A673 (cell line): Measurements from ENCODE around the gene TAF6L. TPM values are rescaled to one million over a fixed set of nuclear protein-coding genes. Genes with fewer than 3 reads are reported as not detected.

Experiments
- BruUV-seq: library from RNA; stranded (reverse); fragments of 400-500 nt; replicated peaks from 2 replicates; lab custom pipeline; 2021; lab: Mats Ljungman, UMichigan
- CTCF ChIA-PET: fragments of 300-600 bp; sonication (Branson Sonifier 250); formaldehyde crosslinking; loops from one replicate; lab custom pipeline; 2022; ENCODE audit warnings: antibody characterized with exemption; lab: Charles Lee
- POLR2A ChIA-PET: fragments of 300-600 bp; sonication (Branson Sonifier 250); formaldehyde crosslinking; loops from one replicate; lab custom pipeline; 2022; ENCODE audit warnings: antibody characterized with exemption; ENCODE audit not compliant: low non-redundant PET; lab: Charles Lee
- DNase-seq: peaks from one replicate; pipeline ENCODE4 v3.0.0-alpha.2; 2015; ENCODE audit warnings: low spot score
- H3K27ac ChIP-seq: fragments of 200-600 bp; sonication (generic); 2 replicates; pipeline ENCODE4 v1.5.1; 2016; ENCODE audit warnings: mixed run types, low read depth, mild to moderate bottlenecking, mixed read lengths, antibody characterized with exemption, low read length; ENCODE audit not compliant: poor library complexity, severe bottlenecking
- H3K27me3 ChIP-seq: fragments of 200-600 bp; sonication (generic); replicated peaks from 2 replicates; pipeline ENCODE4 v1.6.1; 2017; ENCODE audit warnings: mixed run types, low read depth, mild to moderate bottlenecking, mixed read lengths, antibody characterized with exemption, low read length; ENCODE audit not compliant: insufficient read depth, poor library complexity
- H3K36me3 ChIP-seq: fragments of 200-600 bp; sonication (generic); 2 replicates; pipeline ENCODE4 v1.6.1; 2016; ENCODE audit warnings: mixed run types, mild to moderate bottlenecking, mixed read lengths, antibody characterized with exemption, low read length; ENCODE audit not compliant: insufficient read depth, poor library complexity, severe bottlenecking
- H3K4me1 ChIP-seq: fragments of 200-600 bp; sonication (generic); 2 replicates; pipeline ENCODE4 v1.6.1; 2017; ENCODE audit warnings: mixed run types, mild to moderate bottlenecking, mixed read lengths, antibody characterized with exemption, low read length; ENCODE audit not compliant: insufficient read depth, poor library complexity, severe bottlenecking
- H3K4me3 ChIP-seq: fragments of 200-600 bp; sonication (generic); 2 replicates; pipeline ENCODE4 v1.5.1; 2016; ENCODE audit warnings: low read depth, mixed run types, mild to moderate bottlenecking, mixed read lengths, low read length; ENCODE audit not compliant: poor library complexity, severe bottlenecking
- H3K9me3 ChIP-seq: fragments of 200-600 bp; sonication (generic); 2 replicates; pipeline ENCODE4 v1.6.1; 2016; ENCODE audit warnings: mixed run types, low read depth, mild to moderate bottlenecking, mixed read lengths, antibody characterized with exemption, low read length; ENCODE audit not compliant: poor library complexity, severe bottlenecking
- CTCF ChIP-seq: fragments of 300-800, 200-600 bp; sonication (generic); conservative IDR thresholded peaks from 2 replicates; pipeline ENCODE4 v1.5.1; 2017; ENCODE audit warnings: low read depth, mild to moderate bottlenecking, antibody characterized with exemption, low read length, moderate library complexity, mixed read lengths
- EZH2 ChIP-seq: fragments of 200-600 bp; sonication (generic); IDR thresholded peaks from 2 replicates; pipeline ENCODE4 v1.6.1; 2017; ENCODE audit warnings: borderline replicate concordance, low read depth, mild to moderate bottlenecking, mixed read lengths, antibody characterized with exemption, low read length; ENCODE audit not compliant: poor library complexity, severe bottlenecking
- intact Hi-C: fragments of 100-400 bp; cut with micrococcal nuclease; formaldehyde crosslinking; loops from one replicate; pipeline ENCODE4 v1.10.0; 2022; ENCODE audit not compliant: unreplicated experiment
- total RNA-seq: library from RNA; stranded (reverse); gene quantifications from 2 replicates; pipeline ENCODE4 v1.2.3, GENCODE V29; 2021

The TAF6L gene
- total RNA-seq, 1 experiment from 2014 or later = 70.9 TPM

GRCh38 chr11:62725646-62726045, 45.5 kb upstream of the TAF6L start:
- ChIA-PET POLR2A (no interaction called here), CTCF (no interaction called here)
- peaks cover 11% of the 10 kb centered on the region for H3K4me1 ChIP-seq
- no peak for DNase-seq
- H3K4me3 ChIP-seq = peak overlapping the region; percentile 86
- H3K27me3 ChIP-seq = no peaks in the 10 kb centered on the region
- TF ChIP-seq CTCF (no peak), EZH2 (no peak)
- intact Hi-C loops = loop anchor here (5.0 kb wide), 1 partner anchor 47 kb away; the partner anchor contains the start of gene TAF6L
- peak overlapping the region; percentile 98 for H3K27ac ChIP-seq
- H3K36me3 ChIP-seq = peaks cover 46% of the 10 kb centered on the region
- H3K9me3 ChIP-seq = no peaks in the 10 kb centered on the region
- no TSS peak for BruUV-seq

- ChIA-PET CTCF (interaction anchor here (1.5 kb wide), 1 partner anchor 302 kb away, joined by 4 read pairs; no protein-coding TSS in a partner anchor), POLR2A (interaction anchor here (0.6 to 1.4 kb wide), 3 partner anchors 61 to 115 kb away, joined by 5 to 12 read pairs (median 6); partner anchors contain the start of genes C11orf98 and CSKMT)
- no TSS peak for BruUV-seq
- no peak for DNase-seq
- H3K4me1 ChIP-seq = peaks cover 11% of the 10 kb centered on the region
- no peaks in the 10 kb centered on the region for H3K27me3 ChIP-seq
- intact Hi-C loops = loop anchor here (5.0 kb wide), 1 partner anchor 46 kb away; the partner anchor contains the start of gene TAF6L
- H3K36me3 ChIP-seq = peaks cover 39% of the 10 kb centered on the region
- H3K27ac ChIP-seq = peak overlapping the region; percentile 98
- H3K4me3 ChIP-seq = peak overlapping the region; percentile 86
- H3K9me3 ChIP-seq = no peaks in the 10 kb centered on the region
- no peak for TF ChIP-seq CTCF
- TF ChIP-seq EZH2 = no peak
These were observed 44.9 kb upstream of the TAF6L start for GRCh38 chr11:62726156-62726914.

GRCh38 chr11:62726915-62727164, 44.4 kb upstream of the TAF6L start:
- intact Hi-C loops = loop anchor here (5.0 kb wide), 1 partner anchor 45 kb away; the partner anchor contains the start of gene TAF6L
- Histone ChIP-seq H3K9me3 (no peaks in the 10 kb centered on the region), H3K27me3 (no peaks in the 10 kb centered on the region), H3K27ac (peak overlapping the region; percentile 98), H3K36me3 (peaks cover 34% of the 10 kb centered on the region), H3K4me3 (peak overlapping the region; percentile 86), H3K4me1 (peaks cover 11% of the 10 kb centered on the region)
- no peak for DNase-seq
- TF ChIP-seq EZH2 (no peak), CTCF (no peak)
- CTCF ChIA-PET = interaction anchor here (1.5 kb wide), 1 partner anchor 303 kb away, joined by 4 read pairs; no protein-coding TSS in a partner anchor
- BruUV-seq = TSS peak; percentile 37
- POLR2A ChIA-PET = interaction anchor here (0.6 to 1.4 kb wide), 6 partner anchors 27 to 135 kb away, joined by 3 to 12 read pairs (median 6); partner anchors contain the start of genes C11orf98, CSKMT, TUT1 and ZBTB3
